SK-N-SH treated with all-trans-retinoic acid at 6 μM for 48 hours (cell line): ENCODE measurements around the gene MCU.

Experiments used
- ARNTL ChIP-seq: fragments of 450-650 bp; formaldehyde crosslinking; IDR thresholded peaks from 2 replicates; pipeline ENCODE4 v1.5.0; 2020; ENCODE audit warnings: low read depth, mild to moderate bottlenecking, moderate library complexity, borderline replicate concordance
- CSDC2 ChIP-seq: fragments of 250-450 bp; sonication (Bioruptor Pico); IDR thresholded peaks from 2 replicates; pipeline ENCODE4 v1.5.0; 2020; ENCODE audit warnings: mild to moderate bottlenecking, moderate library complexity
- GLIS3 ChIP-seq: fragments of 250-450 bp; sonication (Bioruptor Pico); IDR thresholded peaks from 2 replicates; pipeline ENCODE4 v1.5.0; 2020; ENCODE audit warnings: mild to moderate bottlenecking, moderate library complexity
- OSR1 ChIP-seq: fragments of 250-450 bp; sonication (Bioruptor Pico); IDR thresholded peaks from 2 replicates; pipeline ENCODE4 v1.8.0; 2022; ENCODE audit warnings: moderate library complexity, mild to moderate bottlenecking, inconsistent platforms
- PATZ1 ChIP-seq: fragments of 250-450 bp; sonication (Bioruptor Pico); IDR thresholded peaks from 2 replicates; pipeline ENCODE4 v1.8.0; 2020; ENCODE audit warnings: mild to moderate bottlenecking, moderate library complexity, borderline replicate concordance
- POU6F1 ChIP-seq: fragments of 250-450 bp; sonication (Bioruptor Pico); IDR thresholded peaks from 2 replicates; pipeline ENCODE4 v1.8.0; 2021; ENCODE audit warnings: low read depth, mild to moderate bottlenecking, moderate library complexity, borderline replicate concordance
- RARB ChIP-seq: fragments of 250-450 bp; sonication (Bioruptor Pico); IDR thresholded peaks from 2 replicates; pipeline ENCODE4 v1.8.0; 2021; ENCODE audit warnings: mild to moderate bottlenecking, moderate library complexity
- SNAI2 ChIP-seq: fragments of 250-450 bp; sonication (Bioruptor Pico); IDR thresholded peaks from 2 replicates; pipeline ENCODE4 v1.5.0; 2020; ENCODE audit warnings: mild to moderate bottlenecking, moderate library complexity
- TCF4 ChIP-seq: fragments of 250-450 bp; sonication (Bioruptor Pico); IDR thresholded peaks from 2 replicates; pipeline ENCODE4 v1.8.0; 2021; ENCODE audit warnings: mild to moderate bottlenecking, moderate library complexity, borderline replicate concordance
- TSHZ2 ChIP-seq: fragments of 250-450 bp; sonication (Bioruptor Pico); IDR thresholded peaks from 2 replicates; pipeline ENCODE4 v1.5.0; 2020; ENCODE audit warnings: mild to moderate bottlenecking, moderate library complexity
- ZFP3 ChIP-seq: fragments of 250-450 bp; sonication (Bioruptor Pico); IDR thresholded peaks from 2 replicates; pipeline ENCODE4 v1.5.0; 2020; ENCODE audit warnings: mild to moderate bottlenecking, moderate library complexity
- ZFP30 ChIP-seq: fragments of 450-650 bp; formaldehyde crosslinking; IDR thresholded peaks from 2 replicates; pipeline ENCODE4 v1.5.0; 2022; ENCODE audit warnings: mild to moderate bottlenecking, moderate library complexity
- ZNF565 ChIP-seq: fragments of 450-650 bp; formaldehyde crosslinking; conservative IDR thresholded peaks from 2 replicates; pipeline ENCODE4 v1.5.0; 2020; ENCODE audit warnings: low read depth, mild to moderate bottlenecking, moderate library complexity
- ZNF70 ChIP-seq: fragments of 450-650 bp; formaldehyde crosslinking; IDR thresholded peaks from 2 replicates; pipeline ENCODE4 v1.5.0; 2020; ENCODE audit warnings: mild to moderate bottlenecking, moderate library complexity

GRCh38 chr10:72694476-72695369, 2.8 kb downstream of the MCU start:
- no peak for TF ChIP-seq TCF4 (CRISPR knock-in tag)
- TF ChIP-seq ZNF70 (CRISPR knock-in tag): no peak
- no peak for TF ChIP-seq ZFP3
- no peak for TF ChIP-seq PATZ1 (CRISPR knock-in tag)
- TF ChIP-seq ZFP30 (CRISPR knock-in tag): no peak
- TF ChIP-seq RARB (CRISPR knock-in tag): no peak
- TF ChIP-seq TSHZ2: no peak
- TF ChIP-seq OSR1 (CRISPR knock-in tag): no peak
- no peak for TF ChIP-seq CSDC2 (CRISPR knock-in tag)
- no peak for TF ChIP-seq POU6F1 (CRISPR knock-in tag)
- TF ChIP-seq SNAI2 (CRISPR knock-in tag): no peak
- TF ChIP-seq GLIS3 (CRISPR knock-in tag): no peak
- no peak for TF ChIP-seq ZNF565 (CRISPR knock-in tag)
- no peak for TF ChIP-seq ARNTL (CRISPR knock-in tag)
